ENCODE results near the gene THBS3. TPM values are rescaled to one million over a fixed set of nuclear protein-coding genes. Genes with fewer than 3 reads are reported as not detected.

The THBS3 gene
- total and polyA plus RNA-seq, 9 of the 15 experiments (the other 6 are each of a cell fraction or from before 2014, with no cell fraction given): 0.59 to 8.3 (median 3.2) TPM

DNA sequence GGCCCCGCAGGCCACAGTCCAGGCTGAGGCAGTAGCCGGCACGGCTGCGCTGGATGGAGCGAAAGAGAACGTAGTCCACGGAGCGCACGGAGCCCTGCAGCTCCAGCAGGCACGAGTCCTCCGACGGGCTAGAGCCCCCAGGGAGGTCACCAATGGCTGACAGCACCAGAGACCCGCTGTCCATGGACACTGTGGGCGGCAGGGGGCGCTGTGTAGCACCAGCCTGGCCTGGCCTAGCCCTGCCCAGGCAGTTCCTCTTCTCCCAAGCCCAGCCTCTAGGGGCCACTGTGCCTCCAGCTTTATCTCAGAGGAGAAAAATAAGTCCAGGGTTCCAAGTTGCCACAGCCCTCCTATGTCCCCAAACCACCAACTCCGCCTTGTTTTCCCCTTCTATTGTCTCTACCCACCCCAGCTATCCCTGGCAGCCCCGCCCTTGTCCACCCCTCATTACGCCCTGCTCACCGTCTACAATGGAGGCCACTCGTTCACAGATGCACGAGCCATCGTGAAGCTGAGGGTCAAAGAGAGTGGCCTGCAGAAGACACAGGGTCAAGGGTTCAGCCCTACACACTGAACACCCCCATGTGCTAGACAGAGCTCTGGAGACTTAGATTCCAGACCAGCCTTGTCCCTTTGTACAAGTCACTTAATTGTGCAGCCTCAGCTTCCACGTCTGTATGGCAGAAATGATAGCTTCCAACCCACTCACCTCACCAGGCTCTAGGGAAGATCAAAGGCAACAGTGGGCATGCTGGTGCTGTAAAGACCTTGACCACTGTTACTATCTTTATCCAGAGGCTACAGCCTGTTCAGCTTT, 43.1 kb upstream of the THBS3 start (continued):
- TF ChIP-seq, protein P1, sequence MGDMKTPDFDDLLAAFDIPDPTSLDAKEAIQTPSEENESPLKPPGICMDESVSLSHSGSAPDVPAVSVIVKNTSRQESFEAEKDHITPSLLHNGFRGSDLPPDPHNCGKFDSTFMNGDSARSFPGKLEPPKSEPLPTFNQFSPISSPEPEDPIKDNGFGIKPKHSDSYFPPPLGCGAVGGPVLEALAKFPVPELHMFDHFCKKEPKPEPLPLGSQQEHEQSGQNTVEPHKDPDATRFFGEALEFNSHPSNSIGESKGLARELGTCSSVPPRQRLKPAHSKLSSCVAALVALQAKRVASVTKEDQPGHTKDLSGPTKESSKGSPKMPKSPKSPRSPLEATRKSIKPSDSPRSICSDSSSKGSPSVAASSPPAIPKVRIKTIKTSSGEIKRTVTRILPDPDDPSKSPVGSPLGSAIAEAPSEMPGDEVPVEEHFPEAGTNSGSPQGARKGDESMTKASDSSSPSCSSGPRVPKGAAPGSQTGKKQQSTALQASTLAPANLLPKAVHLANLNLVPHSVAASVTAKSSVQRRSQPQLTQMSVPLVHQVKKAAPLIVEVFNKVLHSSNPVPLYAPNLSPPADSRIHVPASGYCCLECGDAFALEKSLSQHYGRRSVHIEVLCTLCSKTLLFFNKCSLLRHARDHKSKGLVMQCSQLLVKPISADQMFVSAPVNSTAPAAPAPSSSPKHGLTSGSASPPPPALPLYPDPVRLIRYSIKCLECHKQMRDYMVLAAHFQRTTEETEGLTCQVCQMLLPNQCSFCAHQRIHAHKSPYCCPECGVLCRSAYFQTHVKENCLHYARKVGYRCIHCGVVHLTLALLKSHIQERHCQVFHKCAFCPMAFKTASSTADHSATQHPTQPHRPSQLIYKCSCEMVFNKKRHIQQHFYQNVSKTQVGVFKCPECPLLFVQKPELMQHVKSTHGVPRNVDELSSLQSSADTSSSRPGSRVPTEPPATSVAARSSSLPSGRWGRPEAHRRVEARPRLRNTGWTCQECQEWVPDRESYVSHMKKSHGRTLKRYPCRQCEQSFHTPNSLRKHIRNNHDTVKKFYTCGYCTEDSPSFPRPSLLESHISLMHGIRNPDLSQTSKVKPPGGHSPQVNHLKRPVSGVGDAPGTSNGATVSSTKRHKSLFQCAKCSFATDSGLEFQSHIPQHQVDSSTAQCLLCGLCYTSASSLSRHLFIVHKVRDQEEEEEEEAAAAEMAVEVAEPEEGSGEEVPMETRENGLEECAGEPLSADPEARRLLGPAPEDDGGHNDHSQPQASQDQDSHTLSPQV (IDR thresholded peaks at IDR 0.05): peak; percentile 78
- peak; percentile 52; the same call in 1 of the 2 replicates for TF ChIP-seq ZNF384 (IDR thresholded peaks at IDR 0.05; ENCODE audit: low read depth, low read length)
- 0 out of 2 replicates have a peak, but pooled peaks have one; percentile 12 for TF ChIP-seq SIN3B (IDR thresholded peaks at IDR 0.05; ENCODE audit: low read depth)
- no peak for TF ChIP-seq ETV5 (CRISPR knock-in tag; IDR thresholded peaks at IDR 0.05; ENCODE audit: low read depth)
- TF ChIP-seq, protein P2, sequence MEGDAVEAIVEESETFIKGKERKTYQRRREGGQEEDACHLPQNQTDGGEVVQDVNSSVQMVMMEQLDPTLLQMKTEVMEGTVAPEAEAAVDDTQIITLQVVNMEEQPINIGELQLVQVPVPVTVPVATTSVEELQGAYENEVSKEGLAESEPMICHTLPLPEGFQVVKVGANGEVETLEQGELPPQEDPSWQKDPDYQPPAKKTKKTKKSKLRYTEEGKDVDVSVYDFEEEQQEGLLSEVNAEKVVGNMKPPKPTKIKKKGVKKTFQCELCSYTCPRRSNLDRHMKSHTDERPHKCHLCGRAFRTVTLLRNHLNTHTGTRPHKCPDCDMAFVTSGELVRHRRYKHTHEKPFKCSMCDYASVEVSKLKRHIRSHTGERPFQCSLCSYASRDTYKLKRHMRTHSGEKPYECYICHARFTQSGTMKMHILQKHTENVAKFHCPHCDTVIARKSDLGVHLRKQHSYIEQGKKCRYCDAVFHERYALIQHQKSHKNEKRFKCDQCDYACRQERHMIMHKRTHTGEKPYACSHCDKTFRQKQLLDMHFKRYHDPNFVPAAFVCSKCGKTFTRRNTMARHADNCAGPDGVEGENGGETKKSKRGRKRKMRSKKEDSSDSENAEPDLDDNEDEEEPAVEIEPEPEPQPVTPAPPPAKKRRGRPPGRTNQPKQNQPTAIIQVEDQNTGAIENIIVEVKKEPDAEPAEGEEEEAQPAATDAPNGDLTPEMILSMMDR (IDR thresholded peaks at IDR 0.05 in 2 of 3, conservative IDR thresholded peaks at IDR 0.05 in 1 of 3; ENCODE audit: insufficient read depth in 2 of 3, low read depth in 1 of 3, low read length in 3 of 3): peak; percentile 100
- TF ChIP-seq NFIX (CRISPR knock-in tag; IDR thresholded peaks at IDR 0.05; ENCODE audit: low read depth): no peak
- TF ChIP-seq, protein P3, sequence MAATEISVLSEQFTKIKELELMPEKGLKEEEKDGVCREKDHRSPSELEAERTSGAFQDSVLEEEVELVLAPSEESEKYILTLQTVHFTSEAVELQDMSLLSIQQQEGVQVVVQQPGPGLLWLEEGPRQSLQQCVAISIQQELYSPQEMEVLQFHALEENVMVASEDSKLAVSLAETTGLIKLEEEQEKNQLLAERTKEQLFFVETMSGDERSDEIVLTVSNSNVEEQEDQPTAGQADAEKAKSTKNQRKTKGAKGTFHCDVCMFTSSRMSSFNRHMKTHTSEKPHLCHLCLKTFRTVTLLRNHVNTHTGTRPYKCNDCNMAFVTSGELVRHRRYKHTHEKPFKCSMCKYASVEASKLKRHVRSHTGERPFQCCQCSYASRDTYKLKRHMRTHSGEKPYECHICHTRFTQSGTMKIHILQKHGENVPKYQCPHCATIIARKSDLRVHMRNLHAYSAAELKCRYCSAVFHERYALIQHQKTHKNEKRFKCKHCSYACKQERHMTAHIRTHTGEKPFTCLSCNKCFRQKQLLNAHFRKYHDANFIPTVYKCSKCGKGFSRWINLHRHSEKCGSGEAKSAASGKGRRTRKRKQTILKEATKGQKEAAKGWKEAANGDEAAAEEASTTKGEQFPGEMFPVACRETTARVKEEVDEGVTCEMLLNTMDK (IDR thresholded peaks at IDR 0.05; ENCODE audit: borderline replicate concordance, insufficient read depth, low read depth, low read length, poor library complexity, severe bottlenecking): peak; percentile 64
- 0 out of 2 replicates have a peak, but pooled peaks have one; percentile 57 for TF ChIP-seq ZBTB17 (CRISPR knock-in tag; IDR thresholded peaks at IDR 0.05)
- TF ChIP-seq ARID2 (IDR thresholded peaks at IDR 0.05): no peak; the same call in 1 of the 2 replicates
- TF ChIP-seq TOE1 (IDR thresholded peaks at IDR 0.05; ENCODE audit: borderline replicate concordance): peak; percentile 34; the same call in 1 of the 2 replicates
- no peak for TF ChIP-seq TOE1 (CRISPR knock-in tag; IDR thresholded peaks at IDR 0.05; ENCODE audit: borderline replicate concordance, low read depth)
- TF ChIP-seq, protein P4, sequence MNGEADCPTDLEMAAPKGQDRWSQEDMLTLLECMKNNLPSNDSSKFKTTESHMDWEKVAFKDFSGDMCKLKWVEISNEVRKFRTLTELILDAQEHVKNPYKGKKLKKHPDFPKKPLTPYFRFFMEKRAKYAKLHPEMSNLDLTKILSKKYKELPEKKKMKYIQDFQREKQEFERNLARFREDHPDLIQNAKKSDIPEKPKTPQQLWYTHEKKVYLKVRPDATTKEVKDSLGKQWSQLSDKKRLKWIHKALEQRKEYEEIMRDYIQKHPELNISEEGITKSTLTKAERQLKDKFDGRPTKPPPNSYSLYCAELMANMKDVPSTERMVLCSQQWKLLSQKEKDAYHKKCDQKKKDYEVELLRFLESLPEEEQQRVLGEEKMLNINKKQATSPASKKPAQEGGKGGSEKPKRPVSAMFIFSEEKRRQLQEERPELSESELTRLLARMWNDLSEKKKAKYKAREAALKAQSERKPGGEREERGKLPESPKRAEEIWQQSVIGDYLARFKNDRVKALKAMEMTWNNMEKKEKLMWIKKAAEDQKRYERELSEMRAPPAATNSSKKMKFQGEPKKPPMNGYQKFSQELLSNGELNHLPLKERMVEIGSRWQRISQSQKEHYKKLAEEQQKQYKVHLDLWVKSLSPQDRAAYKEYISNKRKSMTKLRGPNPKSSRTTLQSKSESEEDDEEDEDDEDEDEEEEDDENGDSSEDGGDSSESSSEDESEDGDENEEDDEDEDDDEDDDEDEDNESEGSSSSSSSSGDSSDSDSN (IDR thresholded peaks at IDR 0.05; ENCODE audit: borderline replicate concordance in 1 of 2, low read depth in 2 of 2, low read length in 2 of 2): 0 out of 4 replicates have a peak, but pooled peaks of 1 of the 2 experiments have one; percentile 19
- peak; percentile 31; the same call in 1 of the 2 replicates for TF ChIP-seq CREB1 (IDR thresholded peaks at IDR 0.05)
- no peak for TF ChIP-seq CREB1 (CRISPR knock-in tag; IDR thresholded peaks at IDR 0.05)
- peak; percentile 97 for TF ChIP-seq SMC3 (conservative IDR thresholded peaks at IDR 0.05; ENCODE audit: insufficient read depth, low read depth, low read length)
